ENCODE results near the gene MARK1.
"Not testable (repeated sequence)": the region's sequence is repeated elsewhere in the genome, so short reads cannot be mapped to it uniquely, and the experiment has no call there.

MARK1 gene

DNA sequence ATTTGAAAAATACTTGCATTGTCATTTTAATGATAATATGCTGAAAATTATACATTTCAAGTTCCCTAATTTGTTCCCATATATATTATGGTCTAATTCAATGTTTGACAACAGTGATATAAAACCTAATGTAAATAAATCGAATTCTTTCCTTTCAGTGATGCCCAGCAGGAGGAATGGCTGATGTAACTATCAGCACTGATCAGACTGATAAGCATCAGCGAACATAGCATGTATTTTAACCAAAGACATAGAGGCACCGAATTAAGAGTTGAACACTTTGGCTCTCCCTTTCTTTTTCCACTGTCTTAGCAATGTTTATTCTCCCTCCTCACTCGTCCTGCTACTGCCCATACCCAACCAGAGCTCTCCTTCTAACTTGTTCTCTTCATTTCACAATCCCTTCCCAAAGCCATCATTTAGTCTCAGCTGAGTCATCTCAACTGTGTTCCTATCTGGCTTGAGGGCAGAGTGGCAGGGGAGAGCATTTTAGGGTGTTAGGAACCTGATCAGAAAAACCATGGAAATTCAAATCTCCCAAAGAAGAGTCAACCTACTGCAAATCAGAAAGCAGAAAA, 103.4 kb downstream of the MARK1 start:
- no peak for DNase-seq

DNA sequence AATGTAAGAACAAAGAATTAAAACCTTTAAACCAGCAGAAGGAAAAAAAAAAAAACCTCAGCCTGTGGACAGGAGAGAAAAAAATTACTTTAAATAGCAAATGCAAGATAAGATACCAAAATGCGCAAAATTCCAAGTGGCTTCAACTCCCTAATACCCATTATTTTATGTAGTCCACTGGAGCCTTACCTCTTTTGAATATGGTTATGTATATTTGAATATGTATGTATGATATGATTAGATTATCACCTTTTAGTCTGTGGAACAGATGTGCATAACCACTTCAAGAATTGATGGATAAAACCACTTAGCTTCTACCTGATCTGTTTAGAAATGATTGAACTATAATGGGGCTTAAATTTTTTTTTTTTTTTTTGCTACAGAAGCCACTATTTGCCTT, 109.8 kb downstream of the MARK1 start:
- no peak for DNase-seq

GRCh38 chr1:220642285-220642684, 114.3 kb downstream of the MARK1 start:
- DNase-seq = no peak

DNA sequence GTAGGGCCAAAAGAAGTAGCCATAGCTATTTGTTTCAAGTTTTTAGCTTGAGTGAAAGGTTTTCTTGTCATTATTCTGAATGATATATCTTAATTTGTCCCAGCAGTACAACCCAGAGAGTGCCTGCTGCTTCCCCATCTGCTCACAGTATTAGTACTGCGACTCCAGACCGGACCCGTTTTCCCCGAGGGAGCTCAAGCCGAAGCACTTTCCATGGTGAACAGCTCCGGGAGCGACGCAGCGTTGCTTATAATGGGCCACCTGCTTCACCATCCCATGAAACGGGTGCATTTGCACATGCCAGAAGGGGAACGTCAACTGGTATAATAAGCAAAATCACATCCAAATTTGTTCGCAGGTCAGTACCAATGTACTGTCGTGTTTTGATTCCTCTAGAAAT, 125.1 kb downstream of the MARK1 start:
- DNase-seq = no peak

DNA sequence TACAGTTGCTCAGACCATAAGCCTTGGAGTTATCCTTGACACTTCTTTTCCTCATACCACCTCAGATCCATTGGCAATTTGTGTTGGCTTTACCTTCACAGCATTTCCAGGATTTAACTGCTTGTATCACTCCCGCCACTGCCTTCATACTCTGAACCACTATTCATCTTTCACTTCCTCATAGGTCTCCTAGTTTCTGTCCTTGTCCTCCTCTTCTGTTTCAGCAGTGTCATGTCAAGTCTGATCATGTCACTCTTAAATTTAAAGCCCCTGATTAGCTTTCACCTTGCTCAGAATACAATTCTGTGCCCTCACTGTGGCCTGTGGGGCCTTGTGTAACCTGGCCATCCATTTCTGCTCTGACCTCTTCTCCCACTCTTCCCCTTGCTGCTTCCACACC, 127.6 kb downstream of the MARK1 start:
- no peak for DNase-seq

GRCh38 chr1:220655961-220656740, 128.2 kb downstream of the MARK1 start:
- DNase-seq = no peak

DNA sequence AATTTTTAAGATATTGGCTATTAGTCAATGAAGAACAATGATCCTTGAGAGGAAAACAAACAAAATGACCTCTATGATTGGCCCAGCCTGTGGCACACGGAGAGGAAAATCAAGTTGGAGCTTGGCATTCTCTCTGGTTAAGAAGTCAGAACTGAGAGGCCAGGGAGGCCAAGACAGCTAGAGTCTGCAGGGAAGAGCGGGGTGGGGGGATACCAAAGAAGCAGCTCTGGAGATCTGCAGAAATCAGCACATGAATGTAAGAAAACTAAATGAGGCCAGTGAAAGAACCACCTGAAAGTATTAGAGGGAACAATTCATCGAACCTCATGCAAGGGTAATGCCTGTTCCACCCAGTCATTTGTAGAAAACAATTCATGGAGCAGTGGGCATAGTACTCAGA, 138.4 kb downstream of the MARK1 start:
- no peak for DNase-seq

- DNase-seq = no peak
These were observed 141.1 kb downstream of the MARK1 start for GRCh38 chr1:220669005-220669404.

GRCh38 chr1:220670365-220670764, 142.4 kb downstream of the MARK1 start:
- no peak for DNase-seq

DNA sequence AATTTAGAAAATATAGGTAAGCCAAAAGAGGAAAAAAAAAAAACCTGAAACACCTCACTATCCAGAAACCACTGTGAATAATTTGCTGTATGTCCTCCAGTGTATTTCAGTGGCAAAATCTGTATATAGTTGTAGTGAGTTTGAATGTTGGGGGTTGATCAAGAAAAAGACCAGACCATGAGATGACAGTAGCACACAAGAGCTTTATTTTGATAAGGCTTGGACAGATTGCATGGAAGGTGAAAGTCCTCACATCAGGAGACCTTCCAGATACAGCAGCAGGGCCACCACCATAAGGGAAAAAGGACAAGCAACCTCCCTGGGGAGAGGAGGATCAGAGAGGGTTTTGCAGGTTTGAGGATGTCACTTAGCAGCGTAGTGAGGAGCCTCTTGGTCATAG, 146.0 kb downstream of the MARK1 start:
- DNase-seq = no peak

DNA sequence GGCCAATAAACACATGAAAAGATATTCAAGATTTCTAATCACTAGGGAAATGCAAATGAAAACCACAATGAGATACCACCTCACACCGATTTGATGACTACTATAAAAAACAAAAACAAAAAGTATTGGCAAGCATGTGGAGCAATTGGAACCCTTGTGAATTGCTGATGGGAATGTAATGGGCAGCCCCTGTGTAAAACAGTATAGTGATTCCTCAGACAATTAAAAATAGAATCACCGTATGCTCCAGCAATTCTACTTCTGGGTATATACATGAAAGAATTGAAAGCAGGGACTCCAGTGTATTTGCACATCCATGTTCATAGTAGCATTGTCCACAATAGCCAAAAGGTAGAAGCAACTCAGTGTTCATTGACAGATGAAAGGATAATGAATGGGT, 149.3 kb downstream of the MARK1 start:
- no peak for DNase-seq

- DNase-seq = no peak
These were observed 152.2 kb downstream of the MARK1 start for GRCh38 chr1:220680085-220680687.

GRCh38 chr1:220681220-220681880, 153.4 kb downstream of the MARK1 start:
- no peak for DNase-seq

GRCh38 chr1:220682901-220683576, 155.1 kb downstream of the MARK1 start:
- DNase-seq = no peak

DNA sequence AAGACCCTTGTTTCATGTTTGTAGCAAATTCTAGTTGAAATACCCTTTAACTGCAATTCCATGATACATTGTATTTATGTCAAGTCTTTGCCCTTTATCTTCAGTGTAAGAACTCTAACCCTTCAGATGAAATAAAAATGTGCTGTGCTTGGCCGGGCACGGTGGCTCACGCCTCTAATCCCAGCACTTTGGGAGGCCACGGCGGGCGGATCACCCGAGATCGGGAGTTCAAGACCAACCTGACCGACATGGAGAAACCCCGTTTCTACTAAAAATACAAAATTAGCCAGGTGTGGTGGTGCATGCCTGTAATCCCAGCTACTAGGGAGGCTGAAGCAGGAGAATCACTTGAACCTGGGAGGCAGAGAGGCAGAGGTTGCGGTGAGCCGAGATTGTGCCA, 155.8 kb downstream of the MARK1 start:
- DNase-seq = not testable (repeated sequence)

GRCh38 chr1:220684890-220685289, 157.0 kb downstream of the MARK1 start:
- no peak for DNase-seq

DNA sequence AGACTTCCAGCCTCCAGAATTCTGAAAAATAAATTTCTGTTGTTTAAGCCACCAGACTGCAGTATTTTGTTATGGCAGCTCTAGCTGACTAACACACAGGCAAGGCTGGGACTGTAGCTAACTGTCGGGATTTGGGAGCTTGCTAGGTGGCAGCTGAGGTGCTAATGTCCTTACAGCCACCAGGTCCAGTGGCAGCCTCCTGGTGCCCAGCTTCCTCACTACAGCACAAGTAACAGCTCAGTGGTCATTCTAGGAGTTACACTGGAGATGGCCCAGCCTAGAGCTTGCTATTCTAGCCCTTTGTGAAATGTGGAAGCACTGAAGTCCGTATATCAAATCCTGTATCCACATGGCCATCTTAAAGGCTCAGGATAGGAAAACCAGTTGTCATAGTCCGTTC, 157.9 kb downstream of the MARK1 start:
- no peak for DNase-seq

DNA sequence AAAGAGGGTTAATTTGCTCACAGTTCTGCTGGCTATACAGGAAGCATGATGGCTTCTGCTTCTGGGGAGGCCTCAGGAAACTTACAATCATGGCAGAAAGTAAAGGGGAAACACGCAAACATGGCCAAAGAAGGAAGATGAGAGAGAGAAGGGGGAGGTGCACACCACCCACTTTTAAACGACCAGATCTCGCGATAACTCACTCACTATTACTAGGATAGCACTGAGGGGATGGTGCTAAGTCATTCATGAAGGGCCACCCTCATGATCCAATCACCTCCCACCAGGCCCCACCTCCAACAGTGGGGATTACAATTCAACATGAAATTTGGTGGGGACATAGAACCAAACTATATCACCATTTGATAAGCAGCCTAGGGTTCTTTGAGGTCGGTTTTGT, 159.9 kb downstream of the MARK1 start:
- DNase-seq = no peak

- no peak for DNase-seq
These were observed 161.7 kb downstream of the MARK1 start for GRCh38 chr1:220689666-220690065.

- peak; percentile 74 for DNase-seq
These were observed 162.5 kb downstream of the MARK1 start, which contains the start of gene C1orf115 for GRCh38 chr1:220690140-220691052. Gene C1orf115, plus strand, starts transcription at chr1:220690363. Its CDS starts 40 bp downstream, at chr1:220690403.

DNA sequence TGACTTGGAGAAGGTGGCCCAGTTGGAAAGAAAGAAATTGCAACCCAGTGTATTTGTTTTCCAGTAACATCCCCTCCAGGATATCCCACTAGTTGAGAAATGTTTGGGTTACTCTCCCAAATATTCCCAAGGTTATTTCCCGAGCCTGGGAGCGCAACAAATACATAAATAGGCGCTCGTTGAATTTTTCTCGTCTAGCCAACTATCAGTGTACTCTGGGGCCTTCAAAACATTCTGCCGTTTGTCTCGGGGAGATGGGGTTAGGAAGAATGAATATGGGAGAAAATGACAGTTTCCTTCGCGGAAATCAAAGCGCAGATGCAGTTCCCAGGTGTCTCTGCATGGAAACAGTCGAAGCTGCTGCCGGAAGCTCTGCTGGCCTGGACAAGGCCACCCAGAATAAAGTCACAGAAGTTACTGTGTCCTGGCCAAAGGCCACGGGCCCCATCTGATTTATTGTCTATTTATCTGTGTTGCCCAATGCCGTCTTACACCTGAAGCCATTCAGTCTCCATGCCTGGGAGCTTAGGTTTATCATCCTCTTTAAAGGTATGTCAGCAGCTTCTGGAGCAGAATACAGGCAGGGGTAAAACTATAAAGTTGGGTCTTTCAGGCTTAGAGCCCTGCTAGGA, 163.2 kb downstream of the MARK1 start:
- no peak for DNase-seq
